HuH-7.5 (cell line): Measurements from ENCODE around the gene PTPRU.

Experiments
- DNase-seq: peaks from one replicate; pipeline ENCODE4 v3.0.0; 2011; ENCODE audit warnings: low spot score

PTPRU gene

DNA sequence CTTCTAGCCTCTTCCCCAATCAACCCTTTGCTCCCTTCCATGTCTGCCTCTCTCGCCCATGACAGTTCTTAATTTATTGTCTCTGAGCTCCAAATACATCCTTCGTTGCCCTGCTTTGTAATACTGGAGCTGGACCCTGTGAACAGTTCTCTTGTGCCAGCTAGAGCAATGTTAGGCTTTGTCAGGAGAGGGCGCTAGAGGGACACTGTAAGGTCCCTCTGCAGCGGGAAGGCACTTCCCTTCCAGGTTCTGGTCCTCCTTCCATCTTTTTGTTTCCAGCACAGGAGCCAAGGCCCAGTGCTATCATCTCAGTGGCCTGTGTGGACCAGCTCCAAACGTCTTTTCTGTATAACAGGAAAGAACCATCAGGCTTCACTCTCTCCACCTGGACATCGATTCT lies 95.9 kb downstream of the PTPRU start:
- DNase-seq, result peak; percentile 44

DNA sequence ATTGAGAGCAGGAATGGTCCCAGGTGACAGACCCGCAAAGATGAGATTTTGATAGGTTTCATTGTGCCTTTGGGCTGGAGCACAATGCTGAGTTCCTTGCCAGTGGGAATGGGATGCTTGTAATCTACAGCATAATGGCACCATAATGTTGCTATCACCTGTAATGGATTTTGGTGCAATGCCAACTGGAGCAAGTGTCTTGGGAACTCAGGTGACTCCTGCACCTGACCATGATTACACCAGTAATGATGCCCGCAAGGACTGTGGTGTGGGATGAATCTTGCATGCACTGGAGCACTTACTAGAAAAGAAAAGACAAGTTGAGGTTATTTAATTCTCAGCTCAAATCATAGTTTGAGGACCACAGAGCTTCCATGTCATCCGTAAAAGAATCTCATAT lies 96.7 kb downstream of the PTPRU start:
- DNase-seq, result no peak

DNA sequence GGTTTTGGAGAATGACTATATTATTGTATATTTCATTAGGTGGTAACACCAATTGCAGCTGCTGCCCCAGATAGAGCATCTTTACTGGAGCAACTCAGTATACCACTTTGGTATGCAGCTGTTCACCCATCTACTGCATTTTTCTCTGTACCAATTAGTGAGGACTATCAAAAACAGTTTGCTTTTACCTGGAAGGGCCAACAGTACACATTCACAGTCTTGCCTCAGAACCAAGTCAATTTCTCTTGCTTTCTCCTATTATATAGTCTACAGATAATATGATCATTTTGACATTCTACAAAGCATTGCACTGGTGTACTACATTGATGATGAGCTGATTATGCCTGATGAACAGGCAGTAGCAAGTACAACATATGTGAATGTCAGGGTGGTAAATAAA lies 99.3 kb downstream of the PTPRU start:
- no peak for DNase-seq

DNA sequence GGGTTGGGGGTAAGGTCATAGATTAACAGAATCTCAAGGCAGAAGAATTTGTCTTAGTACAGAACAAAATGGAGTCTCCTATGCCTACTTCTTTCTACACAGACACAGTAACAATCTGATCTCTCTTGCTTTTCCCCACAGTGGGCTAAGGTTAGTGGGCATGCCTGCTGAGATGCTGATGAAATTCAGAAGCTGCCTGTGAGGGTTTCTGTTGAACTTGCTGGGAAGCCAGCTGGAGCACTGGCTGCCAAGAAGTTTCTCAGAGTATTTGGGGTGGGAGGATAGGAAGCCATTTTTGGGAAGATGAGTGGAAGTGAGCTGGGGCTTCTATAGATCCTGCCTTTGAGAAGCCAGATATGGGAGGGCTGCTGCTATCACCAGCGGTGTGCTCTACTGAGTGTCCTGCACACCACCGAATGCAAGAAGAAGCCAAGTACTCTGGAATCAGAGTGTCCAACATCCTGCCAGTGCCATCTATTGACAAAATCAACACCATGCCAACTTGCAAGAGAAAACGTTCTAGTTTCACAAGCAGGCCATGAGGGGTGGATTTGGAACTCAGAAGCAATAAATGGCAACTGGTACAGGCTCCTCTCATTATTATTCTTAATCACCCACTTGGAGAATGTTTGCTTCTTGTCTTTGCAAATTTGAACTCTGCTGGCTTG lies 102.7 kb downstream of the PTPRU start:
- no peak for DNase-seq

DNA sequence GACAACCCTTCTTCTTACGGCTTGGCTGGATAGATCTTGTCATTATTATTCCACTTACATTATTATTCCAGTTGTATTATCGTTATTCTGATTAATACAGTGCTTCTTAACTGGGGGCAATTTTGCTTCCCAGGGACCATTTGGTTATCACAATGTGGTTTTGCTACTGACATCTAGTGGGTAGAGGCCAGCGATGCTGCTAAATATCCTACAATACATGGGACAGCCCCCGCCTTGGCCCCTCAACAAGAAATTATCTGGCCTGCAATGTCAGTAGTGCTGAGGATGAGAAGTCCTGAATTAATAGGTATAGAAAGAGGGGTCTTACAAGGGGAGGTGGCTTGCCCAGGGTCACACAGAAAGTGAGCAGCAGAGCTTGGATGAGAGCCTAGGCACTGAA lies 105.6 kb downstream of the PTPRU start:
- DNase-seq, result no peak

DNA sequence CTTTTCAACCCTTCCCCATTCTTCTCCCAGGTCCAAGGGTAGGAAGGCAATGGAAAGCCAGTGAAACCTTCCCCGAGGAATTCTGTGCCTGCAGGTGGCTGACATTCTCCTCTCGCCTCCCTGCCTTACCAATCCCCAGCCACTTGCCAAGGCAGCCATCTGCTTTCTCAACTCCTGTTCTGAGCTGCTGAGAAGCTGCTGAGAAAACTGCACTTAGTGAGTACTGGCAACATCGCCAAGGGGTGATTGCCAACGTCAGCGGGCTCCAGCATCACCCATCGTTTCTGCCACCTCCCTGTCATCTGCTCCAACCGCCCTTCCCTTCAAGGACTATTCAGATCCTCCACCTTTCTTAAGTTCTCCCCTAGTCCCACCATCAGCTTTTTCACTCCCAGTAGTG lies 106.0 kb downstream of the PTPRU start:
- no peak for DNase-seq

DNA sequence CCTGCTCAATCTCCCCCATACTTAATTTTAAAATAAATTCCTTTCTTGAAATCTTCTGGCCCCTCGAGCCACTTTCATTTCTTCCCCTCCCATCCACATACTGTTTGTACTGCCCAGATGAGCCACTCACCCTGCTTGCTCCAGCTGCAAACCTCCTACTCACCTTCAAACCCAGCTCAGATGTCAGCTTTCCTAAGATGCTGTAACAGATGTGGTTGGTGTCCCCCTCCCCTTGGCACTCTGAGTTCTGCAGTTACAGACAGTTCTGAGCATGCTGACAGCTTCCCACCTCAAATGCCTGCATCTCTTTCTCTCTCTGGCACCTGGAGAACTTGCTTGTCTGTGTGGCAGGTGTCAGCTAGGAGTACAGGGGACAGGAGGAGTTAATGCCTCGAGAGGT lies 106.7 kb downstream of the PTPRU start:
- no peak for DNase-seq

DNA sequence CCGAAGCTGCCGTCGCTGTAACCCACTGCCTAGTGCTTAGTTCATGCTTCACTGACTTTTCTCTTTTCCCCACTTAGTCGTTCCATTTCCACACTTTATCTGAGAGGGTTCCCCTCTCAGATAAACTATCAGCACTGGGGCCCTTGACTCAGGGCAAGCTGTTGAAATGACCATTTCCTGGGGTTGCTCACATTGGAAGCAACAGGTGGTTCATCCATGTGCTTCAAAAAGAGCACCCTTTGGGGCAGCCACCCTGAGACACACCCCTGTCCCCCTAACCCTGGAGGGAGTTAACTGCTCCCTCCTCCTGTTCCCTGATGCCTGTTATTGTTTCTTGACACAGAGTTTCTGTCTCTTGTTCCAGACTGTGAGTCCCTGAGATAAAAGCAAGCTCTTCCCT lies 107.2 kb downstream of the PTPRU start:
- DNase-seq, result no peak

DNA sequence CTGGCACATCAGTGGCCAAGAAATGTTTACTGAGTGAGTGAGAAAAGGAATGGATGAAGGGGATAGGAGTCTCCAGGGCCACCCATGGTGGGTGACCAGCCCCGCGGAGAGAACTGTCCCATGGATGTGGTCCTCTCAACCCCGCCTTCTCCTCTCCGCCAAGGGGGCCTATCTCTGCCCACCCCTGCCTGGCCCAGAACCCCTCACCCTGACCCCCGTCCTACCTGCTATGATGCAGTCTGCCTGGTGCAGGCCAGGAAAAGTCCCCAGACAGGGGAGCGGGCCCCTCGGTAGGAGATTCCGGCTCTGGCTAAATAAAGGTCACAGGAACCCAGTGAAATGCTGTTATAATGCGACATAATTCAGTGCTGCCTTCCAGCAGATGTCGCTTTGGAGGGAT lies 107.6 kb downstream of the PTPRU start:
- no peak for DNase-seq

DNA sequence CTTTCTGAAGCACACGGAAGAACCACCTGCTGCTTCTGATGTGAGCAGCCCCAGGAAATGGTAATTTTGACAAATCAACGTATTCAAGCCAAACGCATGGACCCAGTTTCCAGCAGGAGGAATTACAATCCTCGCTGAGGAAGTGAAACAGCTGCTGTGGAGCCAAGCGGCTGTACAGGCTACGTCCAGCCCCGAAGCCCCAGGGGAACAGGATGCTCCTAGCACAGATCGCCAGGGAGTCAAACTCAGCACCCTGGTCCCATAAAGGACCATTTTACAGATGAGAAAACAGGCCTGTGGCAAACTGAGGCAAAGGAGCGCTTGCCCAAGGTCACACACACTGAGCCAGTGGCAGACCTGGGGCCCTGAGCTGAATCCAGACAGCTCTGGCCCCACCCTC lies 108.0 kb downstream of the PTPRU start:
- no peak for DNase-seq

DNA sequence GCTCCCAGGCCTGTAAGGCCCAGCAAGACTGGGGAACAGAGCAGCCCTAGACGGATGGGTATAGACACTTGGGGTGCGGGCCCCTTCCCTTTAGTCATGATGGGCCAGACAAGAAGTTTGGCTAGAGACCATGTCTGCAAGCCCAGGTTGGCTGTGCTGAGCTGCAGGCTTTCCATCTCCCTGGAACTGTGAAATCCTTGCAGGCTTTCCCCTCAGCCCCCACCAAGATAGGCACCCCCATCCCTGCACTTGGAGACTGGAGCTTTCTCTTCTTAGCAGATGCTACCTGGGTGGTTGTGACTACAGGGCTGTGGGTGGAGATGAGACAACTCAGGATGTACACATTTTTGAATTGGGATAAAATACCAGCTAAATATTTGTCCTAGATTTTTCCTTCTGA lies 110.3 kb downstream of the PTPRU start:
- no peak for DNase-seq

DNA sequence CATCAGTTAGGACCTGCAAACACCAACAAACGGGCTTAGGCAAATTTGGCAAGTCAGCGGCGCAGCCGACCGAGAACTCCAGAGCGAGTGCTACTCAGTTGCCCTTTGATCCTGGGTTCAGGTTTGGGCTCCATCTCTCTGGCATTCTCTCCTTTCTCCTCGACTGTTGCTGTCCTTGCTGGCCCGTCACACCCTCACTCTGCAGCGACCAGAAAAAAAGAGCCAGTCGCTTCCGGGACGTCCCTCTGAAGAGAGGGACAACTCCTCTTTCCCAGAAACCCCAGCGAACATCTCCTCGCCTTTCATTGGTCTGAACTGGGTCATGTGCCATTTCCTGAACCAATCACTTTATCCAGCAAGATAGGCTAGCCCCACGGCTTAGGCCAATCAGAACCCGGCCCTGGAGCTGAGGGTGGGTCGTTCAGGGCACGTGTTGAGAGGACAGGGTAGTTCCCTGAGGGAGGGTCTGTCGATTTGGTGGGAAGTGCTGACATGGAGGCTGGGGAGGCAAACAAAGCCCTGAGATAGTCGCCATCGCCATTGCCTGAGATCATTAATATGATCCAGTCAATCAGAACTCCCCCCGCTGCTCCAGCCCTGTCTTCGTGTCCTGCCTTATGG lies 113.7 kb downstream of the PTPRU start:
- DNase-seq, result no peak

DNA sequence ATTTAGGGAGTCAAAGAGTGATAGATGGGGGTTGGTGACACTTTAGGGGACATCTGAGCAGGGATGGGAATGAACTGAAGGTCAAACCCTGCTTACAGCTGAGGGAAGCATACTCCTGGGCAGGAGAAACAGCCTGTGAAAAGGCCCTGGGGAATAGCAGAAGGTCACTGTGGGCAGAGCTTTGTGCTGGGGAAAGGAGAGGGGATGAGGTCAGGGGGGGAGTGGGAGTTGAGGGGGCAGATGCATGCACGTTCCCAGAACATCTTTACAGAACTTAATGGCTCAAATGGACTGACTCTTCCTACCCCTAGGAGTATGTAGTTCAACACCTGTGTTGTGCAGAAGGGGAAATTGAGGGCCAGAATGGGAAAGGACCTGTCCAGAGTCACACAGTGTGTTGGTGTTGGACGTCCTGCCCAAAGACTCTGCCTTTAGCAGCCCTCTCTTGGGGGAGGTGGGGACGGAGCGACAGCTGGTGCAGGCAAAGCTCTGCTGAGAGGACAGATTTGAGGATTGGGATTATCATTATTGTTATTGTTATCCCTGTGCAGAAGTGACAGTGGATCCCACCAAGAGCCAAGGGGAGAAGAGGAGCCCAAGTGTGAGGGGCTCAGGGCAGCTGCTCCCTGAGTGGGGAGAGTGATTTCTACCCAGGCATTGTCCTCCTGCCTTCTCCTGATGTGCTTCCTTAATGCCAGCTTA lies 116.5 kb downstream of the PTPRU start:
- DNase-seq, result no peak

DNA sequence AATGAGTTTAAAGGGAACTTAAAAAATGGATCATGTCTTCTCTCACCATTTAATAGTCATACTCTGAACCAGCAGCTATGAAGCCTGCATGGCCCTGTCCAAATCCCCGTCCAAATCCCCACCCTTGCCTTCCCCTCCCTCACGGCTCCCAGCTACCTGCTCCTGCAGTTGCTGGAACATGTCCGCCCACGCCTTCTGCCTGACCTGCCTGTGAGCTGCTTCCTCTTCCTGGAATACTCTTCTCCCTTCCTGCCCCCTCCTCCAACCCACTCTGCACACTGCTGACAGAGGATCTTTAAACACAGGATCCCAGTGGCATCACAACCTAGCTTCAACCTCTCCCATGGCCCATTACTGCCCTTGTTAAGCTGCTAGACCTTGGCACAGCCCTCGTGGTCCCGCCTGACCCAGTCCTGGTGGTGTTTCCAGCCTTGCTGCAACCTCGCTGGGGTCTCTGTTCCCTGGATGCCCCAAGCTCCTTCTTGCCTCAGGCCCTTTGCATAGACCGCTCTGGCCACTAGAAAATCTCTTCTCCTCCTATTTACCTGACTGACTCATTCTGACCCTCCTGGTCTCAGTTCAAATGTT lies 118.3 kb downstream of the PTPRU start:
- no peak for DNase-seq

DNA sequence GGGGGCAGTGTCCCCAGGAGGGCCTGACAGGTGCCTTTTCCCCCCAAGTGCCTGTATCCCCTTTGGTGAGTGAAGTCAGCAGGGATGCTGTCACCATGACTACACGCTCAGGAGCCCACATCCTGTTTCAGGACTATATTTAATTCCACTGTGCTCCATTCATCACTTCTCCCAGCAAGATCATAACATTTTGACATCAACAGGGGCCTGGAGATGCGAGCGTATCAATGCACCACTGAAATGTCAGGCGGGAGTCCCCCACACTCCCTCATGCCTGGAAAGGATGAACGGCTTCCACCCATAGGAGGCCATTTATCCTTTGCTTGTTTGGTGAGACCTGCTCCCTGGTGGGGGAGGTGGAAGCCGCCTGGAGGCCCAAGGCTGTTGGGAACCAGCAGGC lies 119.1 kb downstream of the PTPRU start:
- DNase-seq, result no peak

DNA sequence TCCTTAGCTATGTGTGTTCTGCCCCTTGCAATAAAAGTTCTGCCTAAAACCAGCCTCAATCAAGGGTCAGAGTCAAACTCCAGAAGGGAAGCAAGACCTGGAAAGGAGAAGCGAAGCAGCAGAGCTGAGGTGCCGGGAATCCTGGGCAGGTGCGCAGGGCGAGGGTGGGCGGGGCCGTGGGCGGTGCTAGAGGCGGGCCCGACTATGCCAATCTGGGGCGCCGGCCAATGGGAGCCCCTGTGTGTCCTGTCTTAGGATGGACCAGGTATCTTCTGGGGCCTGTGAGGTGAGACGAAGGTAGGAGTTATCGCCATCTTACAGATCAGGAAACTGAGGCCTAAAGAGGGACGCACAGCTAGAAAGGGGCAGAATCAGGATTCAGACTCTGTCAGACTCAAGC lies 120.3 kb downstream of the PTPRU start:
- DNase-seq, result no peak

DNA sequence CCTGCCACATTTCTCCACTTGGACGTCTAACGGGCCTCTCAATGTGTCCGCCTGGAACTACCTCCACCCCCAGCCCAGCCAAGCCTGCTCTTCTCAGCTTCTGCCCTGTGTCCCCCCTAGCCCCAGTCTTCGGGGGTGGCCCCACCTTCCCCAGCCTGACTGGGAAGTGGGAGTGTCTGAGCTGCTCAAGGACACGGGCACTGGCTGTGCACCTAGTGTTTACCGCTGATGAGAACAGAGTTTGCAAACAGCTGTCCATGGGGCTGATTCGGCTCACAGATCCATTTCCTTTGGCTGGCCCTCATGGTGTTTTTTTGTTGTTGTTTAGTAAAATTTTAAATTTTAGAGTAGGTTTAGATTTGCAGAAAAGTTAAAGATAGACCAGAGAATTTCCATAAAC lies 121.1 kb downstream of the PTPRU start:
- DNase-seq, result no peak

DNA sequence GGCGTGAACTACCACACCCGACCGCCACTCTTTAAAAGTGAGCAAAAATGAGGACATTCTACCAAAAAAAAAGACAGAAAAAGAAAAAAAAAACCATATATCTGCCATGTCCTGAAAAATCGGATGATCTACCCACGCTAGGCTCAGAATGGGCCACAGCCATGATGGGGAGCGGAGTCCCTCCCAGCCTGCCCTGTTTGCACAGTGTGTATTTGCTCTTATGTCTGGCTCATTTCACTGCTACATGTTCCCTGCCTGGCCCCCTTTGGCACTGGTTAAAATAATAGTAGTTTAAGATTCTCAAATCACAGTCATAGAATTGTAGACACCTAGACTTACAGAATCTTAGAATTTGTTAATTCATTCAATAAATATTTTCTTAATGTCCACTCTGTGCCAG lies 121.9 kb downstream of the PTPRU start:
- no peak for DNase-seq

DNA sequence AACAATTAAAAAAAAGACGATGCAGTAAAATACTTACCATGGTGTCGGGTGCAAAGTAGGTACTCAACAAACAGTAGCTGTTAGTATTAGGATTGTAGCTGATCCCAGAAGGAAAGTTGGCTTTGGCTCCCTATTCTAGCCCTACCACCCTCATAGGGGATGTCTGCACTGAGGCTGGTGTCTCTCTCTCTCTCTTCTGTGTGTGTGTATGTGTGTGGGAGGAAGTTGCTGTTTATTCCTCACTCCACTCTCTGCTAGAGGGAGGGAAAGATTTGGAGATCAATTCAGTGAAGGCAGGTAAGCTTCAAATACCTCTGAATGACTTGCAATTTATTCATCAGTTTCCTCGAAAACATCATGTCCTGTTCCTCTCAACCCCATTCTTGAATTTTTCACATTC lies 124.4 kb downstream of the PTPRU start:
- DNase-seq, result no peak

DNA sequence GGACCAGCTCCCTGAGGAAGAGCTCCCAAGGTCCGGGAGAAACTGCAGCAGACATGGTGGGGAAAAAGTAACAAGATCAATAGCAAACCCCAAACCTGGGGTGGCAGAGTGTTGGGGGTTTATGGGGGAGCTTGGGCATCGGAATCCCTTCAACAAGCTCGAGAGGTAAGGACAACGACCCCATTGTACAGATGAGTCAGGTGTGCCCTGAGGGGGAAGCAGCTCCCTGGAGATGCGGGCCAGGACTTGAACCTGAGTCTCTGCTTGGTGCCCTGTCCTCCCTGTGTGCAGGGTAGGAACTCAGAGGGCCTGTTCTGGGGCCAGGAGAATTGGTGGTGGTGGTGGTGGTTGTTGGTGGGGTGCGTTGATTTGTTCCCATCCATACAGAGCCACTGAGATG lies 125.4 kb downstream of the PTPRU start:
- no peak for DNase-seq

DNA sequence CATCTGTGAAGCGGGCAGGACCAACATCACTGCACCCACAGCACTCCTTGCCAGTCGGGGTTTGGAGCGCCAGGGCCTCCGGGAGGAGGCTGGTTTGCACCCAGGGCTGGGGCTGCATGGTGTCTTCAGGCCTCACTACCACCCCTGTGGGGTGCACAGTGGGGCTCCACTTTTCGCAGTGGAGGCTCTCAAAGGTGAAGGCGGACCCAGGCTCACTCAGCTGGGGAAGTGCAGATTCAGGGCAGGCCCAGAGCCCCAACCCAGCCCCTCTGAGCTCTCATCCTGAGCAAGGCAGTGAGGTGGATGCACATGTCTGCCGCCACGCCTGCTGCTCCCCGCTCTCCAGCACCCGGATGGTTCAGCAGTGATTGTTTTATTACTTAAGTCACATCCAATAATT lies 125.8 kb downstream of the PTPRU start:
- no peak for DNase-seq

DNA sequence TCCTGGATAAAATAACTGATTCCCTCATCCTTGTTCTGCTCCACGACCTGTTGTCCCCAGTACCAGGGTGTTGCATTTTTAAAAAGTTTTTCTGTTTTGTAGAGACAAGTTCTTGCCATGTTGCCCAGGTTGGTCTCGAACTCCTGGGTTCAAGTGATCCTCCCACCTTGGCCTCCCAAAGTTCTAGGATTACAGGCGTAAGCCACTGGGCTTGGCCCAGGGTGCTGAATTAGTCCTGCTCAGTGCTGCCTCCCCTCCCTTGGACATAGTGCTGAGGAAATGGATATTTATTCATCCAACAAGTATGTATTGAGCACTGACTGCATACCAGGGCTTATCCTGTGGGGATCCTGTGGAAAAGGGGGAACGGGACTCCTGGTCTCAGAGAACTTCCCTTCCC lies 126.4 kb downstream of the PTPRU start:
- no peak for DNase-seq

DNA sequence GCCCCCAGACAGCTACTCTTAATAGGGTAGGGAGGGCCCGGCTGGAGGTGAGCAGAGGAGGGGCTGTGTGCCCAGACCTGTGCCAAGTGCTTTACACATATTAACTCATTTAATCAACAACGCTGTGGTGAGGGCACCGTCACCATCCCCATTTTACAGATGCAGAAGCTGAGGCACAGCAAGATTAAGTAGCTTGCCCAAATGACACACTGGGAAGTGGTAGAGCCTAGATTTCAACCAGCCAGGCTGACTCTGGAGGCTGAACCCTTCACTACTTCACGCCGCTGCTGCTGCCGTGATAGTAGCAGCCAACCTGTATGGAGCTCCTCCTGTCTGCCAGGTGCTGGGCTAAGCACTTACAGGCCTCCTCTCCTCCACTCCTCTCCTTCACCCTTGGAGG lies 127.2 kb downstream of the PTPRU start:
- DNase-seq, result no peak
